Panc1 (cell line): Measurements from ENCODE around the gene SRGAP2C.
"Not testable (repeated sequence)": the region's sequence is repeated elsewhere in the genome, so short reads cannot be mapped to it uniquely, and the experiment has no call there.

Experiments
- POLR2AphosphoS5 ChIP-seq: IDR thresholded peaks from 2 replicates; pipeline ENCODE4 v1.6.1; 2012; ENCODE audit warnings: mild to moderate bottlenecking, low read depth, low read length, moderate library complexity
- SIN3A ChIP-seq: IDR thresholded peaks from 2 replicates; pipeline ENCODE4 v1.6.1; 2012; ENCODE audit warnings: low read depth, mild to moderate bottlenecking, low read length, moderate library complexity, borderline replicate concordance; ENCODE audit not compliant: insufficient read depth
- TCF7L2 ChIP-seq: IDR thresholded peaks from 2 replicates; pipeline ENCODE4 v1.6.1; 2011; ENCODE audit warnings: mild to moderate bottlenecking, low read depth, low read length, inconsistent platforms
- TF ChIP-seq, protein P1 (sequence below): fragments of 450-650 bp; IDR thresholded peaks from 2 replicates; pipeline ENCODE4 v1.5.1; 2017; ENCODE audit warnings: mild to moderate bottlenecking
- TF ChIP-seq, protein P2 (sequence below), 2 experiments: IDR thresholded peaks; 2 replicates each; pipeline ENCODE4 v1.6.1; 2011 to 2012; ENCODE audit warnings: low read depth in 2 of 2, control low read depth in 1 of 2, low read length in 1 of 2, mild to moderate bottlenecking in 1 of 2, moderate library complexity in 1 of 2; ENCODE audit not compliant: insufficient read depth in 1 of 2

DNA sequence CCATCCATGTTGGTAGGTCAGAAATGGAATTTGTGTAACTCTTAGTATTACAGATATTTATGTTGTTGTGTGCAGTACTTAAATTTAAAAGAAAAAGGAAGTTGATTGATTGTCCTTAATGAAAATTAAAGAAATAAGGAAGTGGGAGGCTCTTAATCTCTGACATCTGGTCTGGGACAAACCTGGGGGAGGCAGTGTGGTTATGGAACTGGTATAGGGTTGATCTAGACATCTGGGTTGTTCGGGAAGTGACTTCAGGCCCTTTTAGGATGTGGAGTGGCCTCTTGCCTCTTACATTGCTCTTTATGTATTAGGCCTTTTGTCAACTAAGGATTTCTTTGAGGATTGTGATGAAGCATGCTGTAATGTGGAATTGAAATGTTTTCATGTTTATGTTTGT is 15.5 kb downstream of the SRGAP2C start:
- TF ChIP-seq, protein P1, sequence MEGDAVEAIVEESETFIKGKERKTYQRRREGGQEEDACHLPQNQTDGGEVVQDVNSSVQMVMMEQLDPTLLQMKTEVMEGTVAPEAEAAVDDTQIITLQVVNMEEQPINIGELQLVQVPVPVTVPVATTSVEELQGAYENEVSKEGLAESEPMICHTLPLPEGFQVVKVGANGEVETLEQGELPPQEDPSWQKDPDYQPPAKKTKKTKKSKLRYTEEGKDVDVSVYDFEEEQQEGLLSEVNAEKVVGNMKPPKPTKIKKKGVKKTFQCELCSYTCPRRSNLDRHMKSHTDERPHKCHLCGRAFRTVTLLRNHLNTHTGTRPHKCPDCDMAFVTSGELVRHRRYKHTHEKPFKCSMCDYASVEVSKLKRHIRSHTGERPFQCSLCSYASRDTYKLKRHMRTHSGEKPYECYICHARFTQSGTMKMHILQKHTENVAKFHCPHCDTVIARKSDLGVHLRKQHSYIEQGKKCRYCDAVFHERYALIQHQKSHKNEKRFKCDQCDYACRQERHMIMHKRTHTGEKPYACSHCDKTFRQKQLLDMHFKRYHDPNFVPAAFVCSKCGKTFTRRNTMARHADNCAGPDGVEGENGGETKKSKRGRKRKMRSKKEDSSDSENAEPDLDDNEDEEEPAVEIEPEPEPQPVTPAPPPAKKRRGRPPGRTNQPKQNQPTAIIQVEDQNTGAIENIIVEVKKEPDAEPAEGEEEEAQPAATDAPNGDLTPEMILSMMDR: not testable (repeated sequence)
- not testable (repeated sequence) for TF ChIP-seq POLR2AphosphoS5, TCF7L2, SIN3A
- TF ChIP-seq, protein P2, sequence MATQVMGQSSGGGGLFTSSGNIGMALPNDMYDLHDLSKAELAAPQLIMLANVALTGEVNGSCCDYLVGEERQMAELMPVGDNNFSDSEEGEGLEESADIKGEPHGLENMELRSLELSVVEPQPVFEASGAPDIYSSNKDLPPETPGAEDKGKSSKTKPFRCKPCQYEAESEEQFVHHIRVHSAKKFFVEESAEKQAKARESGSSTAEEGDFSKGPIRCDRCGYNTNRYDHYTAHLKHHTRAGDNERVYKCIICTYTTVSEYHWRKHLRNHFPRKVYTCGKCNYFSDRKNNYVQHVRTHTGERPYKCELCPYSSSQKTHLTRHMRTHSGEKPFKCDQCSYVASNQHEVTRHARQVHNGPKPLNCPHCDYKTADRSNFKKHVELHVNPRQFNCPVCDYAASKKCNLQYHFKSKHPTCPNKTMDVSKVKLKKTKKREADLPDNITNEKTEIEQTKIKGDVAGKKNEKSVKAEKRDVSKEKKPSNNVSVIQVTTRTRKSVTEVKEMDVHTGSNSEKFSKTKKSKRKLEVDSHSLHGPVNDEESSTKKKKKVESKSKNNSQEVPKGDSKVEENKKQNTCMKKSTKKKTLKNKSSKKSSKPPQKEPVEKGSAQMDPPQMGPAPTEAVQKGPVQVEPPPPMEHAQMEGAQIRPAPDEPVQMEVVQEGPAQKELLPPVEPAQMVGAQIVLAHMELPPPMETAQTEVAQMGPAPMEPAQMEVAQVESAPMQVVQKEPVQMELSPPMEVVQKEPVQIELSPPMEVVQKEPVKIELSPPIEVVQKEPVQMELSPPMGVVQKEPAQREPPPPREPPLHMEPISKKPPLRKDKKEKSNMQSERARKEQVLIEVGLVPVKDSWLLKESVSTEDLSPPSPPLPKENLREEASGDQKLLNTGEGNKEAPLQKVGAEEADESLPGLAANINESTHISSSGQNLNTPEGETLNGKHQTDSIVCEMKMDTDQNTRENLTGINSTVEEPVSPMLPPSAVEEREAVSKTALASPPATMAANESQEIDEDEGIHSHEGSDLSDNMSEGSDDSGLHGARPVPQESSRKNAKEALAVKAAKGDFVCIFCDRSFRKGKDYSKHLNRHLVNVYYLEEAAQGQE (IDR thresholded peaks at IDR 0.05; ENCODE audit: insufficient read depth in 1 of 2, low read depth in 2 of 2, low read length in 1 of 2): not testable (repeated sequence)
